H1 (cell line): ENCODE measurements around the gene UGGT1. TPM values are rescaled to one million over a fixed set of nuclear protein-coding genes. Genes with fewer than 3 reads are reported as not detected.

Experiments used
- BRCA1 ChIP-seq: IDR thresholded peaks from 2 replicates; pipeline ENCODE4 v1.6.1; 2012; ENCODE audit warnings: low read depth, low read length, improper control_type of control experiment
- CBX5 ChIP-seq: fragments of 300-800, 300-1000 bp; sonication (generic); IDR thresholded peaks from 2 replicates; pipeline ENCODE4 v1.7.1; 2016; ENCODE audit warnings: antibody characterized with exemption, low read length, low read depth
- CBX8 ChIP-seq: fragments of 300-800, 300-1000 bp; sonication (generic); IDR thresholded peaks from 2 replicates; pipeline ENCODE4 v1.7.1; 2016; ENCODE audit warnings: low read depth, low read length, borderline replicate concordance
- CHD7 ChIP-seq: fragments of 300-600 bp; sonication (generic); IDR thresholded peaks from 2 replicates; pipeline ENCODE4 v1.7.1; 2012; ENCODE audit warnings: low read length, moderate library complexity, mild to moderate bottlenecking, inconsistent platforms; ENCODE audit not compliant: insufficient replicate concordance
- CREB1 ChIP-seq: IDR thresholded peaks from 2 replicates; pipeline ENCODE4 v1.6.1; 2012; ENCODE audit warnings: inconsistent platforms
- SP4 ChIP-seq: IDR thresholded peaks from 2 replicates; pipeline ENCODE4 v1.6.1; 2012; ENCODE audit warnings: low read length, inconsistent platforms
- polyA plus RNA-seq, 7 experiments: library from polyadenylated mRNA; depleted of rRNA in 3 of 7; stranded (reverse) in 5 of 7; unstranded in 2 of 7; fragments of >200 nt in 5 of 7; fragments of 200-250 nt in 2 of 7; gene quantifications; 1 replicate in 5 of 7; 2 replicates in 1 of 7; 4 replicates in 1 of 7; pipeline versions ENCODE4 v1.2.1 to v1.2.3, GENCODE V29; 2011 to 2013; ENCODE audit warnings: missing spikeins in 2 of 7, mixed read lengths in 2 of 7
- total RNA-seq: library from RNA; stranded (reverse); fragmentation: NEBNext Ultra II Directional; extraction: Animal tissue kit (Norgen Biotek cat#: 25700); gene quantifications from 2 replicates; pipeline ENCODE4 v1.2.1, GENCODE V29; 2021

UGGT1 gene
- total and polyA plus RNA-seq, 2 of the 8 experiments (the other 6 are each of a cell fraction or from before 2014, with no cell fraction given): 14.9 to 57.3 TPM

DNA sequence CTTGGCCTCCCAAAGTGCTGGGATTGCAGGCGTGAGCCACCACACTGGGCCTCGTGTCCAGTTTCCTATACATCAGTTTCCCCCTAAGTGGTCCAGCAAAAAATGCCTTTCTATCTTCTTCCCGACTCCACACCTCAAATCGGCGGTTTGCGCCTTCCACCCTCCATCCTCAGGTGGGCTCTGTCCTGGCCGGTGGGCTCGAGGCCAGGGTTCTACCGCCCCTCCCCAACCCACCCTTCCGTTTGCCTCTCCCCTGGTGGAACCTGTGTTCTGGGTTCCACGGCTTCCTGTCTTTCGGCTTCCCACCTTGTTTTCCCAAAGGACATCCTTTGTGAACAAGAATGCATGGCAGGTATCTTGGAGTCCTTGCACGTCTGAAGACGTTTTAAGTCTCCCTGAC, 123.3 kb downstream of the UGGT1 start (continued):
- TF ChIP-seq CHD7 (no peak), CREB1 (no peak), CBX8 (no peak), BRCA1 (no peak), SP4 (no peak), CBX5 (no peak)
